ENCODE measurements around the gene PSMA5. TPM values are rescaled to one million over a fixed set of nuclear protein-coding genes. Genes with fewer than 3 reads are reported as not detected.
"Not testable (repeated sequence)": the region's sequence is repeated elsewhere in the genome, so short reads cannot be mapped to it uniquely, and the experiment has no call there.

Gene PSMA5
- polyA plus RNA-seq, 3 donors: 96.1 to 128 (median 106) TPM

- DNase-seq (ENCODE audit: extremely low read depth in 1 of 11, low read depth in 9 of 11, low spot score in 4 of 11): no peak
These were observed 29.2 kb downstream of the PSMA5 start for GRCh38 chr1:109396871-109397580.

GRCh38 chr1:109396513-109396839, 29.8 kb downstream of the PSMA5 start:
- no peak for DNase-seq (ENCODE audit: extremely low read depth in 1 of 11, low read depth in 9 of 11, low spot score in 4 of 11)

- DNase-seq (ENCODE audit: extremely low read depth in 1 of 11, low read depth in 9 of 11, low spot score in 4 of 11): no peak
These were observed 30.4 kb downstream of the PSMA5 start for GRCh38 chr1:109395602-109396512.

GRCh38 chr1:109395282-109395599, 31.0 kb downstream of the PSMA5 start:
- not testable (repeated sequence) for DNase-seq (ENCODE audit: extremely low read depth in 1 of 11, low read depth in 9 of 11, low spot score in 4 of 11)

- no peak for DNase-seq (ENCODE audit: extremely low read depth in 1 of 11, low read depth in 9 of 11, low spot score in 4 of 11)
These were observed 31.5 kb downstream of the PSMA5 start for GRCh38 chr1:109394591-109395281.

GRCh38 chr1:109393617-109394233, 32.5 kb downstream of the PSMA5 start:
- no peak for DNase-seq (ENCODE audit: extremely low read depth in 1 of 11, low read depth in 9 of 11, low spot score in 4 of 11)

GRCh38 chr1:109392788-109393616, 33.2 kb downstream of the PSMA5 start:
- DNase-seq (ENCODE audit: extremely low read depth in 1 of 11, low read depth in 9 of 11, low spot score in 4 of 11): peak in 2 of 11 donors; percentile 33 to 42

GRCh38 chr1:109392037-109392787, 34.0 kb downstream of the PSMA5 start:
- no peak for DNase-seq (ENCODE audit: extremely low read depth in 1 of 11, low read depth in 9 of 11, low spot score in 4 of 11)

GRCh38 chr1:109391626-109392025, 34.6 kb downstream of the PSMA5 start:
- DNase-seq (ENCODE audit: extremely low read depth in 1 of 11, low read depth in 9 of 11, low spot score in 4 of 11): no peak

- no peak for DNase-seq (ENCODE audit: extremely low read depth in 1 of 11, low read depth in 9 of 11, low spot score in 4 of 11)
These were observed 35.1 kb downstream of the PSMA5 start for GRCh38 chr1:109391157-109391556.

GRCh38 chr1:109389638-109390341, 36.5 kb downstream of the PSMA5 start:
- no peak for DNase-seq (ENCODE audit: extremely low read depth in 1 of 11, low read depth in 9 of 11, low spot score in 4 of 11)

GRCh38 chr1:109388884-109389637, 37.2 kb downstream of the PSMA5 start:
- DNase-seq (ENCODE audit: extremely low read depth in 1 of 11, low read depth in 9 of 11, low spot score in 4 of 11): no peak

GRCh38 chr1:109388208-109388711, 38.0 kb downstream of the PSMA5 start:
- no peak for DNase-seq (ENCODE audit: extremely low read depth in 1 of 11, low read depth in 9 of 11, low spot score in 4 of 11)

- no peak for DNase-seq (ENCODE audit: extremely low read depth in 1 of 11, low read depth in 9 of 11, low spot score in 4 of 11)
These were observed 40.1 kb downstream of the PSMA5 start for GRCh38 chr1:109386054-109386717.

GRCh38 chr1:109385417-109385816, 40.8 kb downstream of the PSMA5 start:
- DNase-seq (ENCODE audit: extremely low read depth in 1 of 11, low read depth in 9 of 11, low spot score in 4 of 11): no peak

GRCh38 chr1:109383854-109384253, 42.4 kb downstream of the PSMA5 start:
- no peak for DNase-seq (ENCODE audit: extremely low read depth in 1 of 11, low read depth in 9 of 11, low spot score in 4 of 11)
